ENCODE results near the gene DCXR. TPM values are rescaled to one million over a fixed set of nuclear protein-coding genes. Genes with fewer than 3 reads are reported as not detected.

DCXR gene
- total and polyA plus RNA-seq, 2 experiments from 2014 or later, result 164 to 312 TPM

GRCh38 chr17:82062076-82062983, 24.8 kb upstream of the DCXR start:
- Histone ChIP-seq H3K27ac (no peak overlapping the region), H3K36me3 (peaks cover 20% of the 10 kb centered on the region), H3K9me3 (ENCODE audit: low read depth) (no peaks in the 10 kb centered on the region), H3K4me1 (ENCODE audit: low read depth) (peaks cover 5% of the 10 kb centered on the region), H3K27me3 (no peaks in the 10 kb centered on the region), H3K4me3 (no peak overlapping the region)
- no peak for DNase-seq (ENCODE audit: low read depth in 1 of 2, low spot score in 1 of 2)
- no peak for TF ChIP-seq CTCF (IDR thresholded peaks at IDR 0.05; ENCODE audit: low read depth, low read length)

- no peak for TF ChIP-seq CTCF (IDR thresholded peaks at IDR 0.05; ENCODE audit: low read depth, low read length)
- Histone ChIP-seq H3K4me1 (ENCODE audit: low read depth) (peaks cover 5% of the 10 kb centered on the region), H3K9me3 (ENCODE audit: low read depth) (no peaks in the 10 kb centered on the region), H3K27me3 (no peaks in the 10 kb centered on the region), H3K27ac (no peak overlapping the region), H3K36me3 (peaks cover 20% of the 10 kb centered on the region), H3K4me3 (no peak overlapping the region)
- DNase-seq (ENCODE audit: low read depth in 1 of 2, low spot score in 1 of 2), result no peak
These were observed 23.8 kb upstream of the DCXR start for GRCh38 chr17:82061047-82061925.

- Histone ChIP-seq H3K4me1 (ENCODE audit: low read depth) (peaks cover 5% of the 10 kb centered on the region), H3K27me3 (no peaks in the 10 kb centered on the region), H3K36me3 (peaks cover 25% of the 10 kb centered on the region), H3K4me3 (no peak overlapping the region), H3K9me3 (ENCODE audit: low read depth) (no peaks in the 10 kb centered on the region), H3K27ac (no peak overlapping the region)
- no peak for DNase-seq (ENCODE audit: low read depth in 1 of 2, low spot score in 1 of 2)
- no peak for TF ChIP-seq CTCF (IDR thresholded peaks at IDR 0.05; ENCODE audit: low read depth, low read length)
These were observed 23.1 kb upstream of the DCXR start for GRCh38 chr17:82060614-82061013.

GRCh38 chr17:82060001-82060380, 22.5 kb upstream of the DCXR start:
- TF ChIP-seq CTCF (IDR thresholded peaks at IDR 0.05; ENCODE audit: low read depth, low read length), result no peak
- H3K27ac ChIP-seq, result no peak overlapping the region
- H3K27me3 ChIP-seq, result no peaks in the 10 kb centered on the region
- peaks cover 30% of the 10 kb centered on the region for H3K36me3 ChIP-seq
- no peak for DNase-seq (ENCODE audit: low read depth in 1 of 2, low spot score in 1 of 2)
- no peaks in the 10 kb centered on the region for H3K9me3 ChIP-seq (ENCODE audit: low read depth)
- no peak overlapping the region for H3K4me3 ChIP-seq
- peaks cover 5% of the 10 kb centered on the region for H3K4me1 ChIP-seq (ENCODE audit: low read depth)

GRCh38 chr17:82059272-82060000, 21.9 kb upstream of the DCXR start:
- H3K36me3 ChIP-seq, result peaks cover 35% of the 10 kb centered on the region
- H3K27me3 ChIP-seq, result no peaks in the 10 kb centered on the region
- no peaks in the 10 kb centered on the region for H3K9me3 ChIP-seq (ENCODE audit: low read depth)
- no peak for TF ChIP-seq CTCF (IDR thresholded peaks at IDR 0.05; ENCODE audit: low read depth, low read length)
- no peak for DNase-seq (ENCODE audit: low read depth in 1 of 2, low spot score in 1 of 2)
- no peak overlapping the region for H3K4me3 ChIP-seq
- no peak overlapping the region for H3K27ac ChIP-seq
- H3K4me1 ChIP-seq (ENCODE audit: low read depth), result no peaks in the 10 kb centered on the region

Measured in cardiac muscle cell (in vitro differentiated cells and primary cell).